SJCRH30 (cell line): ENCODE data around the gene TSPAN2. TPM values are rescaled to one million over a fixed set of nuclear protein-coding genes. Genes with fewer than 3 reads are reported as not detected.

Source experiments
- DNase-seq, 2 experiments: peaks; one replicate each; pipeline ENCODE4 v3.0.0-alpha.2; 2015 to 2020
- H3K27ac ChIP-seq: fragments of 250-450 bp; sonication (Bioruptor Pico); 2 replicates; pipeline ENCODE4 v1.5.1; 2020; ENCODE audit warnings: mild to moderate bottlenecking, moderate library complexity
- H3K27me3 ChIP-seq: fragments of 250-450 bp; sonication (Bioruptor Pico); 2 replicates; pipeline ENCODE4 v1.5.1; 2020; ENCODE audit warnings: mild to moderate bottlenecking, moderate library complexity
- H3K36me3 ChIP-seq: fragments of 250-450 bp; sonication (Bioruptor Pico); 2 replicates; pipeline ENCODE4 v1.5.1; 2020; ENCODE audit warnings: mild to moderate bottlenecking, moderate library complexity
- H3K4me1 ChIP-seq: fragments of 250-450 bp; sonication (Bioruptor Pico); 2 replicates; pipeline ENCODE4 v1.5.1; 2020; ENCODE audit warnings: mild to moderate bottlenecking, moderate library complexity
- H3K4me3 ChIP-seq: fragments of 250-450 bp; sonication (Bioruptor Pico); 2 replicates; pipeline ENCODE4 v1.5.1; 2020; ENCODE audit warnings: mild to moderate bottlenecking, moderate library complexity
- H3K9me3 ChIP-seq: fragments of 250-450 bp; sonication (Bioruptor Pico); replicated peaks from 2 replicates; pipeline ENCODE4 v1.5.1; 2020; ENCODE audit warnings: mild to moderate bottlenecking, moderate library complexity
- total RNA-seq: library from RNA; depleted of rRNA; stranded (reverse); fragments of >200 nt; shearing (Covaris generic); gene quantifications from 2 replicates; pipeline ENCODE4 v1.2.3, GENCODE V29; 2014; rRNA removed

Gene TSPAN2
- 0.02 TPM in 1 of 2 replicates, not detected in the other for total RNA-seq

- Histone ChIP-seq H3K4me3 (no peak within 1 kb of the TSS), H3K9me3 (no peaks in the 10 kb centered on the region; the same call in 1 of the 2 replicates), H3K27me3 (no peaks in the 10 kb centered on the region), H3K36me3 (no peaks in the 10 kb centered on the region), H3K4me1 (no peaks in the 10 kb centered on the region), H3K27ac (no peak within 1 kb of the TSS)
- DNase-seq = no peak
Observed at GRCh38 chr1:115089420-115090185, at the start of gene TSPAN2. TSS of gene TSPAN2 (minus strand) at chr1:115089503. CDS start at chr1:115089432, 71 bp downstream.

- Histone ChIP-seq H3K9me3 (no peaks in the 10 kb centered on the region), H3K4me3 (no peak overlapping the region), H3K36me3 (no peaks in the 10 kb centered on the region), H3K4me1 (peaks cover 2% of the 10 kb centered on the region), H3K27ac (no peak overlapping the region), H3K27me3 (no peaks in the 10 kb centered on the region; the same call in 1 of the 2 replicates)
- DNase-seq = peak; percentile 71 to 86
Observed at GRCh38 chr1:115138973-115139372, 49.7 kb upstream of the TSPAN2 start.

- H3K27me3 ChIP-seq = no peaks in the 10 kb centered on the region; the same call in 1 of the 2 replicates
- H3K27ac ChIP-seq = no peak overlapping the region
- no peak overlapping the region for H3K4me3 ChIP-seq
- H3K36me3 ChIP-seq = no peaks in the 10 kb centered on the region
- no peaks in the 10 kb centered on the region for H3K9me3 ChIP-seq
- no peak for DNase-seq
- H3K4me1 ChIP-seq = peaks cover 3% of the 10 kb centered on the region
Observed at GRCh38 chr1:115138271-115138670, 49.0 kb upstream of the TSPAN2 start.

GRCh38 chr1:115137191-115137590 is 47.9 kb upstream of the TSPAN2 start:
- no peak overlapping the region for H3K27ac ChIP-seq
- DNase-seq = no peak
- peaks cover 3% of the 10 kb centered on the region; the same call in 1 of the 2 replicates for H3K4me1 ChIP-seq
- no peaks in the 10 kb centered on the region for H3K9me3 ChIP-seq
- H3K36me3 ChIP-seq = no peaks in the 10 kb centered on the region
- no peaks in the 10 kb centered on the region; the same call in 1 of the 2 replicates for H3K27me3 ChIP-seq
- H3K4me3 ChIP-seq = no peak overlapping the region

- H3K4me3 ChIP-seq = no peak overlapping the region
- no peaks in the 10 kb centered on the region; the same call in 1 of the 2 replicates for H3K27me3 ChIP-seq
- H3K9me3 ChIP-seq = no peaks in the 10 kb centered on the region
- no peaks in the 10 kb centered on the region for H3K36me3 ChIP-seq
- no peak overlapping the region for H3K27ac ChIP-seq
- H3K4me1 ChIP-seq = peaks cover 3% of the 10 kb centered on the region; the same call in 1 of the 2 replicates
- DNase-seq = no peak
Observed at GRCh38 chr1:115136706-115137105, 47.4 kb upstream of the TSPAN2 start.

GRCh38 chr1:115136106-115136505 is 46.8 kb upstream of the TSPAN2 start:
- Histone ChIP-seq H3K9me3 (no peaks in the 10 kb centered on the region), H3K4me1 (peaks cover 3% of the 10 kb centered on the region; the same call in 1 of the 2 replicates), H3K36me3 (no peaks in the 10 kb centered on the region), H3K4me3 (no peak overlapping the region), H3K27me3 (no peaks in the 10 kb centered on the region; the same call in 1 of the 2 replicates), H3K27ac (no peak overlapping the region)
- no peak for DNase-seq

- Histone ChIP-seq H3K27ac (no peak overlapping the region), H3K36me3 (no peaks in the 10 kb centered on the region), H3K27me3 (no peaks in the 10 kb centered on the region; the same call in 1 of the 2 replicates), H3K4me1 (peaks cover 3% of the 10 kb centered on the region; the same call in 1 of the 2 replicates), H3K4me3 (no peak overlapping the region), H3K9me3 (no peaks in the 10 kb centered on the region)
- no peak for DNase-seq
Observed at GRCh38 chr1:115135681-115136080, 46.4 kb upstream of the TSPAN2 start.

- no peaks in the 10 kb centered on the region; the same call in 1 of the 2 replicates for H3K27me3 ChIP-seq
- H3K4me3 ChIP-seq = no peak overlapping the region
- DNase-seq = no peak
- no peaks in the 10 kb centered on the region for H3K9me3 ChIP-seq
- H3K27ac ChIP-seq = no peak overlapping the region
- H3K36me3 ChIP-seq = no peaks in the 10 kb centered on the region
- peaks cover 3% of the 10 kb centered on the region; the same call in 1 of the 2 replicates for H3K4me1 ChIP-seq
Observed at GRCh38 chr1:115134850-115135480, 45.7 kb upstream of the TSPAN2 start.

- H3K27ac ChIP-seq = no peak overlapping the region
Observed at GRCh38 chr1:115134231-115134630, 44.9 kb upstream of the TSPAN2 start.

GRCh38 chr1:115133440-115133839 is 44.1 kb upstream of the TSPAN2 start:
- peaks cover 3% of the 10 kb centered on the region; the same call in 1 of the 2 replicates for H3K4me1 ChIP-seq
- no peak overlapping the region for H3K27ac ChIP-seq
- no peak overlapping the region for H3K4me3 ChIP-seq
- no peaks in the 10 kb centered on the region for H3K9me3 ChIP-seq
- no peaks in the 10 kb centered on the region; the same call in 1 of the 2 replicates for H3K27me3 ChIP-seq
- H3K36me3 ChIP-seq = no peaks in the 10 kb centered on the region
- peak; percentile 29 for DNase-seq

More at GRCh38 chr1:115134231-115134630, 44.9 kb upstream of the TSPAN2 start:
- Histone ChIP-seq H3K4me1 (peaks cover 3% of the 10 kb centered on the region; the same call in 1 of the 2 replicates), H3K4me3 (no peak overlapping the region), H3K9me3 (no peaks in the 10 kb centered on the region), H3K27me3 (no peaks in the 10 kb centered on the region; the same call in 1 of the 2 replicates), H3K36me3 (no peaks in the 10 kb centered on the region)
- no peak for DNase-seq

- peaks cover 3% of the 10 kb centered on the region; the same call in 1 of the 2 replicates for H3K4me1 ChIP-seq
- no peaks in the 10 kb centered on the region; the same call in 1 of the 2 replicates for H3K27me3 ChIP-seq
- H3K4me3 ChIP-seq = no peak overlapping the region
- DNase-seq = no peak
- H3K27ac ChIP-seq = no peak overlapping the region
- H3K9me3 ChIP-seq = no peaks in the 10 kb centered on the region
- H3K36me3 ChIP-seq = no peaks in the 10 kb centered on the region
Observed at GRCh38 chr1:115130786-115131185, 41.5 kb upstream of the TSPAN2 start.

GRCh38 chr1:115129071-115129640 is 39.9 kb upstream of the TSPAN2 start:
- no peaks in the 10 kb centered on the region for H3K36me3 ChIP-seq
- no peaks in the 10 kb centered on the region for H3K9me3 ChIP-seq
- peaks cover 3% of the 10 kb centered on the region; the same call in 1 of the 2 replicates for H3K4me1 ChIP-seq
- no peak for DNase-seq
- no peak overlapping the region for H3K4me3 ChIP-seq
- no peaks in the 10 kb centered on the region for H3K27me3 ChIP-seq
- H3K27ac ChIP-seq = no peak overlapping the region

- Histone ChIP-seq H3K27me3 (no peaks in the 10 kb centered on the region), H3K4me1 (no peaks in the 10 kb centered on the region), H3K9me3 (no peaks in the 10 kb centered on the region), H3K27ac (no peak overlapping the region), H3K4me3 (no peak overlapping the region), H3K36me3 (no peaks in the 10 kb centered on the region)
- no peak for DNase-seq
Observed at GRCh38 chr1:115127539-115127938, 38.2 kb upstream of the TSPAN2 start.

GRCh38 chr1:115126516-115126915 is 37.2 kb upstream of the TSPAN2 start:
- H3K36me3 ChIP-seq = no peaks in the 10 kb centered on the region
- H3K27ac ChIP-seq = no peak overlapping the region
- no peaks in the 10 kb centered on the region for H3K4me1 ChIP-seq
- no peaks in the 10 kb centered on the region for H3K9me3 ChIP-seq
- no peak for DNase-seq
- no peak overlapping the region for H3K4me3 ChIP-seq
- no peaks in the 10 kb centered on the region for H3K27me3 ChIP-seq

- Histone ChIP-seq H3K27me3 (no peaks in the 10 kb centered on the region), H3K4me1 (no peaks in the 10 kb centered on the region), H3K36me3 (no peaks in the 10 kb centered on the region), H3K9me3 (no peaks in the 10 kb centered on the region), H3K27ac (no peak overlapping the region), H3K4me3 (no peak overlapping the region)
- DNase-seq = no peak
Observed at GRCh38 chr1:115123116-115123515, 33.8 kb upstream of the TSPAN2 start.
